Umbilical cord (tissue), 2 donors: Measurements from ENCODE around the gene MYH10. TPM values are rescaled to one million over a fixed set of nuclear protein-coding genes. Genes with fewer than 3 reads are reported as not detected.

Source experiments
- DNase-seq: peaks from one replicate; pipeline ENCODE4 v3.0.0-alpha.2; 2015; ENCODE audit warnings: low spot score
- total RNA-seq: library from RNA; depleted of rRNA; stranded (reverse); fragments of >200 nt; gene quantifications from one replicate; pipeline ENCODE4 v1.2.3, GENCODE V29; 2014; ENCODE audit warnings: low replicate concordance; ENCODE audit not compliant: insufficient read depth

MYH10 gene
- total RNA-seq, 1 donor from 2014 or later: 201 TPM

GRCh38 chr17:8499171-8499570 lies 131.4 kb downstream of the MYH10 start:
- DNase-seq: no peak

GRCh38 chr17:8496081-8496480 lies 134.4 kb downstream of the MYH10 start:
- no peak for DNase-seq

GRCh38 chr17:8494506-8495111 lies 135.9 kb downstream of the MYH10 start:
- no peak for DNase-seq

- no peak for DNase-seq
These were observed 136.5 kb downstream of the MYH10 start for GRCh38 chr17:8494021-8494420.

GRCh38 chr17:8492121-8492520 lies 138.4 kb downstream of the MYH10 start:
- DNase-seq: no peak

- DNase-seq: no peak
These were observed 140.1 kb downstream of the MYH10 start for GRCh38 chr17:8490256-8491023.

GRCh38 chr17:8489841-8490240 lies 140.7 kb downstream of the MYH10 start:
- DNase-seq: no peak

- peak; percentile 42 for DNase-seq
These were observed 141.6 kb downstream of the MYH10 start for GRCh38 chr17:8488901-8489300.

- DNase-seq: no peak
These were observed 142.0 kb downstream of the MYH10 start for GRCh38 chr17:8488491-8488890.

GRCh38 chr17:8487743-8488142 lies 142.8 kb downstream of the MYH10 start:
- no peak for DNase-seq

GRCh38 chr17:8487130-8487645 lies 143.3 kb downstream of the MYH10 start:
- no peak for DNase-seq

- DNase-seq: no peak
These were observed 145.0 kb downstream of the MYH10 start for GRCh38 chr17:8485491-8485890.

GRCh38 chr17:8484465-8484864 lies 146.1 kb downstream of the MYH10 start:
- no peak for DNase-seq

- no peak for DNase-seq
These were observed 148.0 kb downstream of the MYH10 start for GRCh38 chr17:8482546-8482945.

GRCh38 chr17:8481703-8482102 lies 148.8 kb downstream of the MYH10 start:
- DNase-seq: no peak

GRCh38 chr17:8481089-8481488 lies 149.4 kb downstream of the MYH10 start:
- no peak for DNase-seq

- no peak for DNase-seq
These were observed 150.2 kb downstream of the MYH10 start for GRCh38 chr17:8480011-8480976.

- DNase-seq: no peak
These were observed 151.0 kb downstream of the MYH10 start for GRCh38 chr17:8479431-8479947.

- no peak for DNase-seq
These were observed 152.6 kb downstream of the MYH10 start for GRCh38 chr17:8477715-8478441.

GRCh38 chr17:8477171-8477570 lies 153.4 kb downstream of the MYH10 start:
- DNase-seq: no peak

GRCh38 chr17:8476741-8477140 lies 153.8 kb downstream of the MYH10 start:
- DNase-seq: no peak
